K562 (cell line): ENCODE results near the gene PFKL. TPM values are rescaled to one million over a fixed set of nuclear protein-coding genes. Genes with fewer than 3 reads are reported as not detected.
A peak's percentile ranks its signal among the peaks of the same experiment; 100 is the strongest.

Experiments used
- CBFA2T2 ChIP-seq: fragments of 450-650 bp; conservative IDR thresholded peaks from 2 replicates; pipeline ENCODE4 v1.6.1; 2017; ENCODE audit warnings: mild to moderate bottlenecking
- CBFB ChIP-seq: sonication (generic); formaldehyde crosslinking; IDR thresholded peaks from 2 replicates; pipeline ENCODE4 v1.4.0; 2020; ENCODE audit warnings: mild to moderate bottlenecking, missing genetic modification reagents
- HNRNPUL1 ChIP-seq: fragments of 200-400 bp; formaldehyde crosslinking; IDR thresholded peaks from 2 replicates; pipeline ENCODE4 v1.6.1; 2017; ENCODE audit warnings: low read length
- HSF4 ChIP-seq: fragments of 250-450 bp; sonication (Bioruptor Pico); IDR thresholded peaks from 2 replicates; pipeline ENCODE4 v2.1.2; 2022; ENCODE audit warnings: mild to moderate bottlenecking, moderate library complexity, borderline replicate concordance
- KAT8 ChIP-seq: fragments of 450-650 bp; IDR thresholded peaks from 2 replicates; pipeline ENCODE4 v1.6.1; 2016; ENCODE audit warnings: low read depth, mild to moderate bottlenecking
- KDM1A ChIP-seq, 2 experiments: fragments of 450-650 bp; IDR thresholded peaks; 2 replicates each; pipeline ENCODE4 v1.6.1; 2016; ENCODE audit warnings: mild to moderate bottlenecking in 2 of 2
- KLF13 ChIP-seq: fragments of 450-650 bp; IDR thresholded peaks from 2 replicates; pipeline ENCODE4 v1.6.1; 2016; ENCODE audit warnings: missing genetic modification characterization, low read depth, mild to moderate bottlenecking, missing compliant biosample characterization, moderate library complexity, borderline replicate concordance
- MLX ChIP-seq, 2 experiments: fragments of 450-650 bp in 1 of 2; sonication (generic) in 1 of 2; formaldehyde crosslinking; conservative IDR thresholded peaks; 2 replicates each; pipeline versions ENCODE4 v1.4.0 to v1.8.1; 2020 to 2022; ENCODE audit warnings: mild to moderate bottlenecking in 1 of 2, missing genetic modification reagents in 1 of 2
- MTA1 ChIP-seq: fragments of 450-650 bp; IDR thresholded peaks from 2 replicates; pipeline ENCODE4 v1.6.1; 2017; ENCODE audit warnings: borderline replicate concordance
- PHF20 ChIP-seq: fragments of 450-650 bp; IDR thresholded peaks from 2 replicates; pipeline ENCODE4 v1.6.1; 2018; ENCODE audit not compliant: partially characterized antibody
- RBM25 ChIP-seq: fragments of 200-400 bp; formaldehyde crosslinking; IDR thresholded peaks from 2 replicates; pipeline ENCODE4 v1.6.1; 2018; ENCODE audit warnings: low read length, low read depth, moderate library complexity; ENCODE audit not compliant: severe bottlenecking
- TAF1 ChIP-seq: IDR thresholded peaks from 2 replicates; pipeline ENCODE4 v1.6.1; 2011; ENCODE audit warnings: mild to moderate bottlenecking, low read length, moderate library complexity; ENCODE audit not compliant: insufficient read depth, control insufficient read depth, severe bottlenecking; ENCODE audit errors: extremely low read depth
- TARDBP ChIP-seq: fragments of 450-650 bp; IDR thresholded peaks from 2 replicates; pipeline ENCODE4 v1.6.1; 2016
- ZNF12 ChIP-seq: sonication (generic); formaldehyde crosslinking; IDR thresholded peaks from 2 replicates; pipeline ENCODE4 v1.4.0; 2020; ENCODE audit warnings: mild to moderate bottlenecking, missing genetic modification reagents
- ZNF23 ChIP-seq: fragments of 250-450 bp; sonication (Bioruptor Pico); IDR thresholded peaks from 2 replicates; pipeline ENCODE4 v1.4.0; 2020; ENCODE audit warnings: mild to moderate bottlenecking
- ZNF57 ChIP-seq: fragments of 450-650 bp; formaldehyde crosslinking; IDR thresholded peaks from 2 replicates; pipeline ENCODE4 v1.4.0; 2020; ENCODE audit warnings: mild to moderate bottlenecking, moderate library complexity
- ZNF696 ChIP-seq: fragments of 250-450 bp; sonication (Bioruptor Pico); conservative IDR thresholded peaks from 2 replicates; pipeline ENCODE4 v1.4.0; 2020; ENCODE audit warnings: mild to moderate bottlenecking, moderate library complexity
- polyA plus RNA-seq, 8 experiments: library from polyadenylated mRNA; depleted of rRNA in 4 of 8; stranded (reverse) in 5 of 8; unstranded in 3 of 8; fragments of >200 nt; fragmentation: Nextera tagmentation in 2 of 8; fragmentation: Illumina TruSeq in 1 of 8; extraction: Ambion mirVana in 2 of 8; extraction: Trizol in 1 of 8; gene quantifications; 2 replicates each; pipeline versions ENCODE4 v1.2.1 to v1.2.3, GENCODE V29; 2011 to 2014; ENCODE audit warnings: inconsistent platforms in 1 of 8, missing spikeins in 1 of 8
- total RNA-seq, 7 experiments: library from RNA; depleted of rRNA in 6 of 7; stranded (reverse); fragments of >200 nt in 6 of 7; fragmentation: Illumina TruSeq in 2 of 7; extraction: Trizol in 2 of 7; gene quantifications; 2 replicates each; pipeline versions ENCODE4 v1.2.1 to v1.2.3, GENCODE V29; 2011 to 2021; ENCODE audit warnings: low replicate concordance in 1 of 7
- TF ChIP-seq, protein P1 (sequence below), 2 experiments: fragments of 250-450 bp in 1 of 2; fragments of 450-650 bp in 1 of 2; sonication (Bioruptor Pico) in 1 of 2; IDR thresholded peaks; 2 replicates each; pipeline versions ENCODE4 v1.6.1 to v1.8.0; 2016 to 2021; ENCODE audit warnings: mild to moderate bottlenecking in 2 of 2, moderate library complexity in 2 of 2, missing compliant biosample characterization in 1 of 2, missing genetic modification characterization in 1 of 2
- TF ChIP-seq, protein P2 (sequence below): fragments of 450-650 bp; IDR thresholded peaks from 2 replicates; pipeline ENCODE4 v1.6.1; 2017; ENCODE audit warnings: antibody characterized with exemption
- TF ChIP-seq, protein P3 (sequence below): sonication (generic); formaldehyde crosslinking; IDR thresholded peaks from 2 replicates; pipeline ENCODE4 v1.8.0; 2022; ENCODE audit warnings: missing genetic modification reagents, mild to moderate bottlenecking, borderline replicate concordance
- TF ChIP-seq, protein P4 (sequence below): fragments of 250-450 bp; sonication (Bioruptor Pico); IDR thresholded peaks from 2 replicates; pipeline ENCODE4 v1.5.0; 2021; ENCODE audit warnings: mild to moderate bottlenecking, moderate library complexity

Gene PFKL
- total and polyA plus RNA-seq, 9 of the 15 experiments (the other 6 are each of a cell fraction or from before 2014, with no cell fraction given) = 1.1 to 124 (median 45.6) TPM

DNA sequence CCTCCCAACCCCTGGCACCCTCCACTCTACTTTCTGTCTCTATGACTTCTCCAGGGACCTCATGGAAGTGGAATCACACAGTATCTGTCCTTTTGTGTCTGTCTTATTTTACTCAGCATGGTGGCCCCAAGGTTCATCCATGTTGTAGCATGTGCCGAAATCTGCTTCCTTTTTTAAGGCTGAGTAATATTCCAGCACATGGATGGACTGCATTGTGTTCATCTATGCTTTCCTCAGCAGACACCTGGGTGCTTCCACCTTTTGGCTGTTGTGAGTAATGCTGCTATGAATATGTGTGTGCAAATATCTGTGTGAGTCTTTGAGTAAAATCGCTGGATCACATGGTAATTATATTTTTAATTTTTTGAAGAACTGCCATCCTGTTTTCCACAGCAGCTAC lies 1.6 kb upstream of the PFKL start (continued):
- TF ChIP-seq TAF1 (no peak), HSF4 (CRISPR knock-in tag) (no peak), CBFB (CRISPR knock-in tag) (no peak), KDM1A (IDR thresholded peaks at IDR 0.05) (peak in 1 of 2 experiments; percentile 61; a peak in 1 of 4 replicates), MLX (CRISPR knock-in tag; conservative IDR thresholded peaks at IDR 0.05) (no peak), MTA1 (no peak), TARDBP (no peak), CBFA2T2 (no peak), HNRNPUL1 (no peak), RBM25 (no peak), KAT8 (no peak), ZNF696 (CRISPR knock-in tag) (no peak), ZNF12 (CRISPR knock-in tag) (no peak), ZNF23 (CRISPR knock-in tag) (no peak), KLF13 (no peak), ZNF57 (CRISPR knock-in tag) (no peak), PHF20 (peak; percentile 47)
- TF ChIP-seq, protein P1, sequence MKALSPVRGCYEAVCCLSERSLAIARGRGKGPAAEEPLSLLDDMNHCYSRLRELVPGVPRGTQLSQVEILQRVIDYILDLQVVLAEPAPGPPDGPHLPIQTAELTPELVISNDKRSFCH (CRISPR knock-in tag; IDR thresholded peaks at IDR 0.05) = no peak
- TF ChIP-seq, protein P1 (tag; IDR thresholded peaks at IDR 0.05) = no peak
- TF ChIP-seq, protein P2, sequence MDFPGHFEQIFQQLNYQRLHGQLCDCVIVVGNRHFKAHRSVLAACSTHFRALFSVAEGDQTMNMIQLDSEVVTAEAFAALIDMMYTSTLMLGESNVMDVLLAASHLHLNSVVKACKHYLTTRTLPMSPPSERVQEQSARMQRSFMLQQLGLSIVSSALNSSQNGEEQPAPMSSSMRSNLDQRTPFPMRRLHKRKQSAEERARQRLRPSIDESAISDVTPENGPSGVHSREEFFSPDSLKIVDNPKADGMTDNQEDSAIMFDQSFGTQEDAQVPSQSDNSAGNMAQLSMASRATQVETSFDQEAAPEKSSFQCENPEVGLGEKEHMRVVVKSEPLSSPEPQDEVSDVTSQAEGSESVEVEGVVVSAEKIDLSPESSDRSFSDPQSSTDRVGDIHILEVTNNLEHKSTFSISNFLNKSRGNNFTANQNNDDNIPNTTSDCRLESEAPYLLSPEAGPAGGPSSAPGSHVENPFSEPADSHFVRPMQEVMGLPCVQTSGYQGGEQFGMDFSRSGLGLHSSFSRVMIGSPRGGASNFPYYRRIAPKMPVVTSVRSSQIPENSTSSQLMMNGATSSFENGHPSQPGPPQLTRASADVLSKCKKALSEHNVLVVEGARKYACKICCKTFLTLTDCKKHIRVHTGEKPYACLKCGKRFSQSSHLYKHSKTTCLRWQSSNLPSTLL = no peak
- TF ChIP-seq, protein P3, sequence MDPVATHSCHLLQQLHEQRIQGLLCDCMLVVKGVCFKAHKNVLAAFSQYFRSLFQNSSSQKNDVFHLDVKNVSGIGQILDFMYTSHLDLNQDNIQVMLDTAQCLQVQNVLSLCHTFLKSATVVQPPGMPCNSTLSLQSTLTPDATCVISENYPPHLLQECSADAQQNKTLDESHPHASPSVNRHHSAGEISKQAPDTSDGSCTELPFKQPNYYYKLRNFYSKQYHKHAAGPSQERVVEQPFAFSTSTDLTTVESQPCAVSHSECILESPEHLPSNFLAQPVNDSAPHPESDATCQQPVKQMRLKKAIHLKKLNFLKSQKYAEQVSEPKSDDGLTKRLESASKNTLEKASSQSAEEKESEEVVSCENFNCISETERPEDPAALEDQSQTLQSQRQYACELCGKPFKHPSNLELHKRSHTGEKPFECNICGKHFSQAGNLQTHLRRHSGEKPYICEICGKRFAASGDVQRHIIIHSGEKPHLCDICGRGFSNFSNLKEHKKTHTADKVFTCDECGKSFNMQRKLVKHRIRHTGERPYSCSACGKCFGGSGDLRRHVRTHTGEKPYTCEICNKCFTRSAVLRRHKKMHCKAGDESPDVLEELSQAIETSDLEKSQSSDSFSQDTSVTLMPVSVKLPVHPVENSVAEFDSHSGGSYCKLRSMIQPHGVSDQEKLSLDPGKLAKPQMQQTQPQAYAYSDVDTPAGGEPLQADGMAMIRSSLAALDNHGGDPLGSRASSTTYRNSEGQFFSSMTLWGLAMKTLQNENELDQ (CRISPR knock-in tag) = no peak
- TF ChIP-seq, protein P4, sequence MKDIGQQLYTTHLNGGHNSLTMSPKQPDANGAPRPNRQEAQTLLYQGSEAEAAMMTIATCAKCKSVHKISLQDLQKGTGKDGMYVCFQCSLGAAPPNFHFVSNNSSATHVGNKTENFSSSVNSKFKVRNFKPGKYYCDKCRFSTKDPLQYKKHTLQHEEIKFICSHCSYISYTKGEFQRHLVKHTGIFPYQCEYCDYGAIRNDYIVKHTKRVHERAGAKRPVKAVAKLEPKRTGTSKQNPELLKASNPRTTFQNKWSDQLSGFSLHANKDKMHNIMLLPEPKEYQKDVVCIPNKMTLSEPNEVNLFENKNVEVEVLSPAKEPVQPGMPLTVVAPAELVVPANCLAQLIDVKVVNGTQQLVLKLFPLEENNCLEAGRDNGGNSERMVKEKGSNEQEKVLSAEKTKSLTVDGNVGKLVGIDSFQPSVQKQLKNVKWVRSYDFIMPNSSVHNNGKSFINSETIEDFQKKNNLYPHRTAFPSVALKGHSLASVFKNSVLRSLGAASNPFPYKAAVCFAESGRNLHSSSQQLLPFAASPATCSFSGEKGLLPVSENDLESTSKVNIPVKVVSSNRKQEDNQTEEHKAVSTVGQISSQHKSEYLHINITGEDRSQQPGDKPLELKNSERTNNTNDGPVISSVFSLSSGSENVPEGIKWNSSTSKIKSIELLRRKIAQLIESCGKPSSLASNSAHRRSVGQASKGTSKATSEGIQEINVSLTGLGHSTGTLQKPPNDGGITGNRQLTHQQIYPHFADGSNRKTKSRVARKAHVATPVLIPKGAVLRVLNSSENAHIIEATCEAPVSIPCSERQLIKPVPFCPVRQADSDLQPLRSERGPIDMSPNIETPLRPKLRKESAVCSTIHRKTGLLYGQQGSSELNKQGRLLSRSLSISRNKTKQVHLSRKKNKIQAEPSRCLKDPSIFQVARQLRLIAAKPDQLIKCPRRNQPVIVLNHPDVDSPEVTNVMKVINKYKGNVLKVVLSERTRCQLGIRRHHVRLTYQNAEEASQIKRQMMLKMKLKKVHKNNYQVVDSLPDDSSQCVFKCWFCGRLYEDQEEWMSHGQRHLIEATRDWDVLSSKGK (CRISPR knock-in tag) = no peak
